Measurements from ENCODE around the gene GDAP1L1.
"Not testable (repeated sequence)": the region's sequence is repeated elsewhere in the genome, so short reads cannot be mapped to it uniquely, and the experiment has no call there.

Gene GDAP1L1

GRCh38 chr20:44256961-44257360 is 9.9 kb downstream of the GDAP1L1 start:
- no peak for DNase-seq

- no peak for DNase-seq
These were observed 11.2 kb downstream of the GDAP1L1 start for GRCh38 chr20:44258226-44258890.

- no peak for DNase-seq
These were observed 17.2 kb downstream of the GDAP1L1 start for GRCh38 chr20:44264287-44264686.

GRCh38 chr20:44268802-44269201 is 21.7 kb downstream of the GDAP1L1 start:
- no peak for DNase-seq

DNA sequence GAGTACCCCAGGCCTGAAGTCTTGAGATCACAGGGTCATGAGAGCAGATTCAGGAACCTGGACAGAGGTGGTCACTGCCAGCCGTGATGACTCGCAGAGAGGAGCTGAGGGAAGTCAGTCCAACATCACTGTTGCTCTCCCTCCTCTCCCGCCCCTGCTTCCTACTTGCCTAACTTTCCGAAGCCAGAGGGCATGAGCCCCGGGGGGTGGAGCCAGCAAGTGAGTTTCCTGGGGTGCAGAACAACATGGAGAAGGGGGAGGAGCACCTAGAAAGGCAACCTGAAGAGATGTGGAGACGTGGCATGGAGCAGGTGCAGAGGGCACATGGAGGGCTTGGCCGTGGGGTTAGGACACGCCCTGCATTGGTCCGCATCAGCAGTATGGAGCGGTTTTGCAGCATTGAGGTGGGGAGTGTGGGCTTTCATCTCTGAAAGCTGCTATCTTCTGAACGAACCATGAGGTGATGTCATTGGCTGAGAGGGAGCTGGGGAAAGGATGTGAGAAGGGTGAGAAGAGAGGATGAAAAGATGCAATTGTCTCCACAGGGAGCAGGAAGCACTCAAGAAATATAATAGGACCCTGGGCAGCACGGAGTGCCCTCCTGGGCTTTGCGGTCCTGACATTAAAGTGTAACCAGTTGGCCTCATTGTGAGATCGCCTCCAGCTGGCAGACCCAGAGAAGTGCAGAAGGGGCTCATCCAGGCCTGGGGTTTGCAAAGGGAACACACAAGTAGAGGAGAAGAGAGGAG is 25.0 kb downstream of the GDAP1L1 start:
- DNase-seq, result no peak

DNA sequence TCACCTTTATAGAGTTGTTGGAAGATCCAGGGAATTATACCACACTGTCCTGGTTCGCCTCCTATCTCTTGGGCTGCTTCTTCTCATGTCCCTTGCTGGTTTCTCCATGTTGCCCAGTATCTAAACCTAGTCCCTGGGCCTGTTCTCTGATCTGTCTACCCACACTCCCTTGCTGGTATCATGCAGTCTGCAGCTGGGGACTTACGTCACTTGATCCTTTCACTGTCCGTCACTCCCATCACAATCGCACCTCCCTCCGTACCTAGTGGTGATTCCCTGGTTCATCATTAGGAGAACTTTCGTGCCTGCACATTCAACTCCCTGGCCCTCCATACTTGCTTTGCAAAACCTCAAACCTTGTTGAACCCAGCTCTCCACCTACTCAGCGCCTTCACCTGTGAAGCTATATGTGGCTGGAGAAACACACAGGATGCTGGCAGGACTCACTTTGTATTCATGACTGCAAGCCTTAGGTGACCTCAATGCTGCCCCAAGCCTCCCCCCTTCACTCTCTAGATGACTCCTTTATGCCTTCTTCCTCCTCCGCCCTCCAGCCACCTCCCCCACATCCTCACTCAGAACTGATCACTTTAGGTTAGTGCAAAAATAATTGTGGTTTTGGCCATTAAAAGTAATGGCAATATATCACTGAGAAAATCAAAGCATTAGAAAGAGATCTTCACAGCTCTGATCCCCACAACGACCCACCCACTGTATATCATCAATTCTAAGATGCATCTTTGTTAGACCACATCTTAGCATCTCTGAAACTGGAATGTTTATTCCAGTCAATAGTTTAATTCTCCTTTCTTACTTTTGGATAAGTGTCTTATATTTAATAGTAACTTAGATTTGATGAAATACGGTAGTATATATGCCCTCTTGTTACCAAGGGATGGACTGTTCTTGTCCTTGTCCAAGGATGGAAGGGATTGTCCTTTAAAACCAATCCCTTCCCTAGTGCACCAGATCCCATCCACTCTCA is 26.4 kb downstream of the GDAP1L1 start:
- DNase-seq, result no peak

DNA sequence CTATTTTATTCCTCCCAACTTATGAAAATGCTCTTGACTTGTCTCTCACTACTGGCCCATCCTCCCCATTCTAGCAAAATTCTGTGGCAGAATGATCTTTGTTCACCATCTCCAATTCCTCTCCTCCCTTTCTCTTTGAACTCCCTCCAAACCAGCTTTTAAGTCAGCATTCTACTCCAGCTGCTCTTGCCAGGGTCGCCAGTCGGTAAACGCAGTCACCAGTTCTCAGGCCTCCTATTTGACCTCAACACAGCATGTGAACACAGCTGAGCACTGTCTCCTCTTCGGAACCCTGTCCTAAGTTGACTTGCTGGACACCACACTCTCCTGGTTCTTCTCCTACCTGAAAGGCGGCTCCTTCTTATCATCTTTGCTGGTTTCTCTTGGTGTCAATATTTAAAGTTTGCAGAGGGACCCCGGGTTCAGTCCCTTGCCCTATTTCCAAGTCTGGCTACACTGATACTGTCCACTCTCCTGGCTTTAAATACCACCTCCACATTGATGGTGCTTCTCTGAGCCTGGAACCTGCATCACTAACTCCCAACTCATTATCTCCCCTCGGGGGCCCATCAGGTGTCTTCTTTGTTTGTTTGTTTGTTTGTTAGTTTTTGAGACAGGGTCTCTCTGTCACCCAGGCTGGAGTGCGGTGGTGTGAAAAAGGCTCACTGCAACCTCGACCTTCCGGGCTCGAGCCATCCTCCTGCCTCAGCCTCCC is 27.4 kb downstream of the GDAP1L1 start:
- no peak for DNase-seq

GRCh38 chr20:44279228-44279627 is 32.1 kb downstream of the GDAP1L1 start:
- no peak for DNase-seq

- DNase-seq, result no peak
These were observed 33.3 kb downstream of the GDAP1L1 start for GRCh38 chr20:44280387-44280786.

GRCh38 chr20:44282192-44282591 is 35.1 kb downstream of the GDAP1L1 start:
- DNase-seq, result no peak

DNA sequence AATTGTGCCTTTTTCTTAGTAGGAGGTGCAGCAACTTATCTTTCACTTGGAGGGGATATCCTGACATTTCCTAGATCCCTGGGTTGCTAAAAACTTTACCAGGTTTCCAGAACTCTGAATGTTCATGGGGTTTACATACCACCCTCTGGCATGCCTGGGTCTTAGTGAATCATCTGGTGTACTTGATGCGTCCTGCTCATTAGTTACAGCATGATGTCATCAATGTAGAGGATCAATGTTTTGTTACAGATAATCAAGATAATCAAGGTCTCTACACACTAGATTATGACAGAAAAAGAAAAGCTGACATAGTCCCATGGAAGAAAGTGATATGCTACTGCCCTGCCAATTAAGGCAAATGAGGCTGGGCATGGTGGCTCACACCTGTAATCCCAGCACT is 36.9 kb downstream of the GDAP1L1 start:
- DNase-seq, result no peak

DNA sequence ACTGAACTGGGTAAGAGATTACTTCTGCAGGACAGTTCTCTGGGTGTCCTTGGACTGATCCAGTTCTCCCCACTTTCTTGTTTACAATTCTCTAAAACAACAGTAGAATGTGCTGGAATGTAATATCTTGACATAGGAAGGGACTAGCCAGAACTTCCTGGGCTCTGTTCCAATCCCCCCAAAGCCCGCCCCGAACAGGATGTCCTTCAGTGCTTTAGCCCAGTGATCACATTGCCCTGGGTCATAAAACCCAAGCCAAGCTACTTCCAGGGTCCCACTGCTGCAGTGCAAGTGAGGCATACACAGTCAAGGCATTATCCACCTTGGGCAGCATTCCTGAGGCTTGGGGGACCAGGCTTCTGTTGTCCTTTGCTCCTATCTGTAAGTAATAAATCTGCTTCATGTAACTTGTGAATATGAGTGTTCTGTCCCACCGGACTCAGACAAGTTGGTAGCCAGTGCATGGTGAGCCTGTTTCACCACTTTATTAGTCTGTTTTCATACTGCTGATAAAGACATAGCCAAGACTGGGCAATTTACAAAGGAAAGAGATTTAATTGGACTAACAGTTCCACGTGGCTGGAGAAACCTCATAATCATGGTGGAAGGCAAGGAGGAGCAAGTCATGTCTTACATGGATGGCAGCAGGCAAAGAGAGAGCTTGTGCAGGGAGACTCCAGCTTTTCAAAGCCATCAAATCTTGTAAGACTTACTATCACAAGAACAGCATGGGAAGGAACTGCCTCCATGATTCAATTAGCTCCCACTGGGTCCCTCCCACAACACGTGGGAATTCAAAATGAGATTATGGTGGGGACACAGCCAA is 40.4 kb downstream of the GDAP1L1 start:
- DNase-seq, result no peak

DNA sequence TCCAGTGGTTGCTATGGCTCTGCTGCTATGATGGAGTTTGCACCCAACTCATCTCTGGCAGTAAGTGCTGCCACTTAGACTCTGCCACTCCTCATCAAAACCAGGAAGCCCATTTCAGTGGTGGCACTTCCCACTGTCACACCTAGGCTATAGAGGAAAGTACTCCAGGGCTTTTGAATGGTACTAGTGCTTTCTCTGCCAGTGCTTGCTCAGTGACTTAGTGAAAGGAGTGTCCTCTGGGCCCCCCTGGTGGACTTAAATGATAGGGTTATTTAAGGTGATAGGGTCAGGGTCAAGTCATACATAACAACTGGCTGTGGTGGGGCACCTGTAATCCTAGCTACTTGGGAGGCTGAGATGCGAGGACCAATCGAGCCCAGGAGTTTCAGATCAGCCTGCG is 41.1 kb downstream of the GDAP1L1 start:
- no peak for DNase-seq

GRCh38 chr20:44291754-44292153 is 44.6 kb downstream of the GDAP1L1 start:
- no peak for DNase-seq

DNA sequence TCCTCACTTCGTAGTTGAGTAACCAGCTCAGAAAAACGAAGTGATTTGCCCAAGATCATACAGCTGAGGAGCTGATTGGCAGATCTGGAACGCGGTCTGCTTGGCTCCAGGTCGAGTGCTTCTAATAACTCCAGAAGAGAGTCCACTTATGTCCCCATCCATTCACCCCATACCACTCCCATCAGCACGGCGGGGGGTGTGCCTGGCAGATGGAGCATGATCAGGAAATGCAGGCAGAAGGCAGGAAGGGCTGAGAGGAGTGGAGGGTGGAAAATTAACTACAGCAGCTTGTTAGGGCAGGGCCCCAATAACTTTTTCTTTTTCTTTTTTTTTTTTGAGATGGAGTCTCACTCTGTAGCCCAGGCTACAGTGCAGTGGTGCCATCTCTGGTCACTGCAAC is 48.9 kb downstream of the GDAP1L1 start:
- DNase-seq, result no peak

- no peak for DNase-seq
These were observed 50.6 kb downstream of the GDAP1L1 start for GRCh38 chr20:44297721-44298120.

DNA sequence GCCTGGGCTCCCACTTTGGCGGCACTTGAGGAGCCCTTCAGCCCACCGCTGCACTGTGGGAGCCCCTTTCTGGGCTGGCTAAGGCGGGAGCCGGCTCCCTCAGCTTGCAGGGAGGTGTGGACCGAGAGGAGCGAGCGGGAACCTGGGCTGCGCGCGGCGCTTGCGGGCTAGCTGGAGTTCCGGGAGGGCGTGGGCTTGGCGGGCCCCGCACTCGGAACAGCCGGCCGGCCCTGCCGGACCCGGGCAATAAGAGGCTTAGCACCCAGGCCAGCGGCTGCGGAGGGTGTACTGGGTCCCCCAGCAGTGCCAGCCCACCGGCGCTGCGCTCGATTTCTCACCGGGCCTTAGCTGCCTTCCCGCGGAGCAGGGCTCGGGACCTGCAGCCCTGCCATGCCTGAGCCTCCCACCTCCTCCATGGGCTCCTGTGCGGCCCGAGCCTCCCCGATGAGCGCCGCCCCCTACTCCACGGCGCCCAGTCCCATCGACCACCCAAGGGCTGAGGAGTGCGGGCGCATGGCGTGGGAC is 52.0 kb downstream of the GDAP1L1 start:
- DNase-seq, result not testable (repeated sequence)

DNA sequence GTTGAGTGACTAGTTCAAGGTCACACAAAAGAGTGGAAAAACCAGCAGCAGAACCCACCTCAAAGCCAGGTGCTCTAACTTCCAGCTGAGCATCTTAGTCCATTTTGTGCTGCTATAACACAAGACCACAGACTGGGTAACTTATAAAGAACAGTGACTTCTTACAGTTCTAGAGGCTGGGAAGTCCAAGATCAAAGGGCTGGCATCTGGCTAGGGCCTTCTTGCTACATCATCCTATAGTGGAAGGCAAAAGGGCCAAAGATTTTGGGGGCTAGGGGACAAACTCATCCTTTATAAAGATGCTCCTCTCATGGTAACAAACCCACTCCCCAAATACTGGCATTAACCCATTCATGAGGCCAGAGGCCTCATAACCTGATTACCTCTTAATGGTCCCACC is 54.2 kb downstream of the GDAP1L1 start:
- DNase-seq, result no peak

DNA sequence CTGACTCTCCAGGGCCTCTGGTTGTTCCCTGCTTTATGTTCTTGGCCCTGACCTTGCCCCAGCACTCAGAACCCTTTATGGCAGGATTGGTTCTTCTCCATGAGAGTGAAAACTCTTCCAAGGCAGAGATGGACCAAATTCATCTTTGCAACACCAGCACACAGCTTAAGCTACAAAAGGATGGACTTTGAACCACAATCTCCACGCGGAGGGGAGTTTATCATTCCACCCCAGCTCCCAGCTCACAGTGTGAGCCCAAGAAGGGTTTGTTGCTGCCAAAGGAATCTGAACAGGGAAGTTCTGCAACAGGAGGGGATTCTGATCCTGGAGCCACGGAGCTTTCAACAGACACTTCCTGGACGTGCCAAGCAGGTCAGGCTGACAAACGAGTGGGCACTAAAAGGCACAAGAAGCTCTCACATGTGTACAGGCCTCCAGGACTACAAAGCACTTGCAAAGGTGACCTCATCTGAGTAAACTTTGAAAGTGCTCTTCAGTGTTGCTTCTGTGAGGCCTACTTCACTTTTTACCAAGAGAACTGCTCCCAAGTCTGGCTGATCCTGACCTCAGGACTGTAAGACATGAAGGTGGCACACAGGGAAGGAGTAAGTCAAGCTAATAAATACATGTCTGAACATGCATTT is 55.0 kb downstream of the GDAP1L1 start:
- DNase-seq, result no peak

DNA sequence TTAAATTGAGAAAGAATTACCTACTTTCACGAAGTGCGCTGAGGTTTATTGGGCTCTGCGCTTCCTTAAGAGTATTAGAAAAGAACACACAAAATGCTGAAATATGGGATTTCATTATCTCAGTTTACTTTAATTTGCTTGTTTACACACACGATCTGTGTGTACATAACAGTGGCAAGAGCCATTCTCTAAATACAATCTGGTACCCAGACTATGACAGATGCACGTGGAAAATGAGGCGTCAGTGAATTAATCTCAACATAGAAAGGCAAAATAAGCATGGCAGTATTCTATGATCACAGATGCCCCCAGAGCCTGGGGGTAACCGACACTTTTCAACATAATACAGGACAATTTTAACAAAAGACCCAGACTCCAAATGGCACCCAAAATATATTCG is 55.6 kb downstream of the GDAP1L1 start:
- DNase-seq, result no peak

GRCh38 chr20:44304383-44304782 is 57.3 kb downstream of the GDAP1L1 start:
- no peak for DNase-seq

Measured in NCI-H1436 (cell line).